HAP-1 (cell line): ENCODE results near the gene ABI2.

Experiments
- DNase-seq, 2 experiments: peaks; one replicate each; pipeline ENCODE4 v3.0.0-alpha.2; 2016 to 2020; ENCODE audit warnings: low spot score in 2 of 2
- H3K27me3 ChIP-seq: fragments of 250-450 bp; sonication (Bioruptor Pico); 2 replicates; pipeline ENCODE4 v1.5.1; 2020; ENCODE audit warnings: low read depth, mild to moderate bottlenecking, moderate library complexity
- H3K36me3 ChIP-seq: fragments of 250-450 bp; sonication (Bioruptor Pico); replicated peaks from 2 replicates; pipeline ENCODE4 v1.5.1; 2020; ENCODE audit warnings: mild to moderate bottlenecking
- H3K4me1 ChIP-seq: fragments of 250-450 bp; sonication (Bioruptor Pico); 2 replicates; pipeline ENCODE4 v1.5.1; 2020; ENCODE audit warnings: mild to moderate bottlenecking
- H3K4me3 ChIP-seq: fragments of 250-450 bp; sonication (Bioruptor Pico); 2 replicates; pipeline ENCODE4 v1.5.1; 2020; ENCODE audit warnings: mild to moderate bottlenecking, moderate library complexity
- H3K9me3 ChIP-seq: fragments of 250-450 bp; sonication (Bioruptor Pico); 2 replicates; pipeline ENCODE4 v1.5.1; 2020; ENCODE audit warnings: mild to moderate bottlenecking, moderate library complexity
- in situ Hi-C: fragments of 300-500 bp; cut with MboI; formaldehyde crosslinking; loops from 3 replicates; pipeline ENCODE4 v1.14.3; 2020; ENCODE audit warnings: low sequenced_read_pairs, inconsistent platforms, mixed read lengths

ABI2 gene

GRCh38 chr2:203490391-203490790 is 162.2 kb downstream of the ABI2 start:
- DNase-seq, result no peak
- Histone ChIP-seq H3K4me1 (no peaks in the 10 kb centered on the region), H3K27me3 (no peaks in the 10 kb centered on the region), H3K36me3 (peaks cover 3% of the 10 kb centered on the region; the same call in 1 of the 2 replicates), H3K9me3 (no peaks in the 10 kb centered on the region), H3K4me3 (no peak overlapping the region)
- in situ Hi-C loops, result no loop called here

DNA sequence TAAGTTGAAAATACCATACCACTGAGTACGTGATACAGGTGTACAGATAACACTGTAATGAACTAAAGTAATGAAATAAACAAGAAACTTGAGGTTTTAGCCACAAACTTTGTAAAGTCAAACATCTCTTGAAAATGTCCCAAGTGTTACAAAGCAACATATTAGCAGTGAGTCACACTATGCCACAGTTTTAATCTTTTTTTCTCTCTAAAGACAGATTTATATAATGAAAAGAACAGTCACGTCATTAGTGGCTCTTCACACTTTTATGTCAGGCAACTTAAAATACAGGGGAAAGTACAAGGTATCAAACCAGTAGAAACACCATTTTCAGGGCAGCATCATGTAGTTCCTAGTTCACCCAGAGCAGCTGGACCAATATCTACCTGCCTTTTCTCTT is 164.8 kb downstream of the ABI2 start:
- Histone ChIP-seq H3K9me3 (no peaks in the 10 kb centered on the region), H3K36me3 (peaks cover 3% of the 10 kb centered on the region; the same call in 1 of the 2 replicates), H3K4me1 (no peaks in the 10 kb centered on the region), H3K27me3 (no peaks in the 10 kb centered on the region), H3K4me3 (no peak overlapping the region)
- DNase-seq, result no peak
- in situ Hi-C loops, result no loop called here
